Glomerular visceral epithelial cell (primary cell): Measurements from ENCODE around the gene TTLL8.

Source experiments
- DNase-seq: peaks from one replicate; pipeline ENCODE4 v3.0.0-alpha.2; 2016; ENCODE audit errors: extremely low spot score

TTLL8 gene

GRCh38 chr22:50082961-50083461, 24.9 kb upstream of the TTLL8 start:
- DNase-seq = no peak

DNA sequence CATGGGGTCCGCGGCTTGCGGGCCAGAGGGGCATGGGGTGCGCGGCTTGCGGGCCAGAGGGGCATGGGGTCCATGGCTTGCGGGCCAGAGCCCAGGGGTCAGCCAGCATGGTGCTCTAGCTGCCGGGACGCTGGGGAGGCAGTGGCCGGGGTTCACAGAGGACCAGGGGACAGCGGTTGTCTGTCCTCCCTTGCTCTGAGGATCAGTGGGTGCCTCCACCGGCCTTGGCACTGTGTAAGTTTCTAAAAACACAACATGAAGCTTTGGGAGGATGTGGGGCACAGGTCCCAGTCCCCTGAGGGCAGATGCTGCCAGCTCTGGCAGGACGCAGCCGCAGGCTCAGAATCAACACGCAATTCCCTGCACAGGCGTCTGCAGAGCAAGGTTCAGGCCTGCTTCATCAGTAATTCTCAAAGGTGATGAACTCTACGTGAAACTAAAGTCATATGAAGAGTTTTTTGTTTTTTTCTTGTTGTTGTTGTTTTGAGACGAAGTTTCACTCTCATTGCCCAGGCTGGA, 24.2 kb upstream of the TTLL8 start:
- DNase-seq = no peak

GRCh38 chr22:50081426-50082196, 23.5 kb upstream of the TTLL8 start:
- no peak for DNase-seq

GRCh38 chr22:50080077-50080465, 22.0 kb upstream of the TTLL8 start:
- no peak for DNase-seq

- no peak for DNase-seq
Observed at GRCh38 chr22:50078761-50079160, 20.7 kb upstream of the TTLL8 start.

GRCh38 chr22:50078246-50078645, 20.1 kb upstream of the TTLL8 start:
- no peak for DNase-seq

- no peak for DNase-seq
Observed at GRCh38 chr22:50076646-50077535, 18.8 kb upstream of the TTLL8 start.

DNA sequence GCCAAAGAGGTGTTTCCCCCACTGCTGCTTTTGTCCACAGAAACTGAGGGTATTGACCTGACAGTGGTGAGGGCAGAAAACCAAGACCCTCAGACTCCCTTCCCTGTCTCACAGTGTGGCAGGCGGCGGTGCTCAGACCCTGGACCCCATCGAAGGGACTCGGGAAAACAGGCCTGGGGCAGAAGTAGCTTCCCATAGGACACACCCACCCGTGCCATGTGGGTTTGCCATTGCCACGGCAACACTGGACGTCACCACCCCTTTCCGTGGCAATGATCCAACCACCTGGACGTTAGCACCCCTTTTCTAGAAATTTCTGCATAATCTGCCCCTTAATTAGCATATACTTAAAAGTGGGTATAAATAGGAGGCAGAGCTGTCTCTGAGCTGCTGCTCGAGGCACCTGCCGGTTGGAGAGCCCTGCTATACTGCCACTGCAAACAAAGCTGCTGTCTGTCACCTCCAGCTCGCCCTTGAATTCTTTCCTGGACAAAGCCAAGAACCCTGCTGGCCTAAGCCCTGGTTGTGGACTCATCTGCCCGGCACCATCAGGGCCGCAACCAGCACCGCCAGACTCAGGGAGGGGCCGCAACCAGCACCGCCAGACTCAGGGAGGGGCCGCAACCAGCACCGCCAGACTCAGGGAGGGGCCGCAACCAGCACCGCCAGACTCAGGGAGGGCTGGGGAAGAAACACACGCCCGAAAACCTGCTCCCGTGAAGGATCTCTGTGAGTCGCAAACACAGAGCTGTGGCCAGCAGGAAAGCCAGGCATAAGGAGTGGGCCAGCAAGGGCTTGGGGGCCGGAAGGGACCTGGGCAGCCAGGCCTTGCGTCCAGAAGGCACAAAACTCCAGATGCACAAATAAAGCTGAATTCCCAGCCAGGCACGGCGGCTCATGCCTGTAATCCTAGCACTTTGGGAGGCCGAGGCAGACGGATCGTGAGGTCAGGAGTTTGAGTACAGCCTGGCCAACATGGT, 16.7 kb upstream of the TTLL8 start:
- DNase-seq = no peak

GRCh38 chr22:50074056-50074455, 16.0 kb upstream of the TTLL8 start:
- DNase-seq = no peak

DNA sequence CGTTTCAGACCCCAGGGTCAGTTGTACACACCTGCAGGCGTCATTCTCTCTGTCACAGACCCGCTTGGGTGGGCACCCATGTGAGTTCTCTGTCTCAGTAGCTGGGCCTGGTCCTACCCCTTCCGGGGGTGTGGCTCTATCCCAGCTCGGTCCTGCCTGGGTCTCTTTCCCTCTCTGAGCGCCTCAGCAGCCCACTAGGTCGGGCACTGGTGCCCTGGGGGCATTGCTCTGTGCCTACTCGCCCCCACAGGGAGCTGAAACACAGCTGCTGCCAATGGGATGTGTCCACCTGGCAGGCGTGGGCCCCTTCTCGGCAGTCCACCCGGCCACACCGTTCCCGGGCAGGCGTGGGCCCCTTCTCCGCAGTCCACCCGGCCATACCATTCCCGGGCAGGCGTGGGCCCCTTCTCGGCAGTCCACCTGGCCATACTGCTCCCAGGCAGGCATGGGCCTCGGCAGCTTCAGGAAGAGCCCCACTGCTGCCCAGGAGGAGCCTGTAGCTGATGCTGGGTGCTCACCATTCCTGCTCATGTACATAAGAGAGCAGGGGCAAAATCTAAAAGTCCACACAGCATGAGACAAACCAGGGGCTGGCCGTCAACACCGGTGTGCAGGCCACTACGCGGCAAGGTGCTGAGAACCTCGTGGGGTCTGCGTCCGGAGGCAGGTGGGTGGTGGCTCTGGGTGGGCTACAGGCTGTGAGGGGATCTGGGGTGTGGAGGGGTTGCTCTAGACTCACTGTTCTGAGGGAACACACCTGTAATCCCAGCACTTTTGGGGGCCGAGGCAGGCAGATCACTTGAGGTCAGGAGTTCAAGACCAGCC, 14.8 kb upstream of the TTLL8 start:
- no peak for DNase-seq

DNA sequence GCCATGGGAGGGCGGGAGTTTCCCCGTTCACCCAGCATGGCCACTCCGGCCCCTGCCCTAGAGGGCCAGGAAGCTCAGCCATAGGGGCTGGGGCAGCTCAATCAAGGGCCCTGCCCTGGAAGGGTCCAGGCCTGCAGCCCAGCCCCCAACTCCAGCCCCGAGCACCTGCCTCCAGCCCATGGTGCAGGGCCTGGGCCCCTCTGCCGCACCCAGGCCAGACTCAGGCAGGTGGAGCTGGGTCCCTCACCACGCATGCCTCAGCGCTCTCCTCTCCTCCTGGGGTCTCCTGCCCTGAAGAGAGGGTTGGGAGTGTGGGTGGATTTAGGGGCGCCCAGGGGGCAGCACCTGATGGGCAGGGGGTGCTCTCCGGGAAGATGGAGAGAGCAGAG, 14.1 kb upstream of the TTLL8 start:
- DNase-seq = no peak

GRCh38 chr22:50071432-50072166, 13.5 kb upstream of the TTLL8 start:
- no peak for DNase-seq

DNA sequence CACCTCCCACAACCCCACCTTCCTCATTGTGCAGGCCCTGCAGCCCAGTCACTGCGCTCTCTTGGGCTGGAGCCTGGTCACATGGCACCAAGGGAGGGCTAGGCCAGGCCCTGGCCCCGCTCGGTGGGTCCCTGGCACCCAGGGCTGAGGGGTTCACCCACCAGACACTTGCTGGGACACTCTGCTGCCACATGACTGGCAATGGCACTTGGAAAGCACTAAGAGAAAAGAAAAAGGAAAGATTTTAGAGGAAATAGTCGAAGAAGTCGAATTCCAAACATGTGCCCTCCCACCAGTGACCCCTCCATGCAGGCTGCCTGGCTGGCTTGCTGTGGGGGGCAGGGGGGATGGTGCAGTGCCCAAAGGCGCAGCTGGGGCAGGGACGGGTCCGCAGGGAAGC, 12.3 kb upstream of the TTLL8 start:
- no peak for DNase-seq

- DNase-seq = no peak
Observed at GRCh38 chr22:50068096-50068495, 10.0 kb upstream of the TTLL8 start.

DNA sequence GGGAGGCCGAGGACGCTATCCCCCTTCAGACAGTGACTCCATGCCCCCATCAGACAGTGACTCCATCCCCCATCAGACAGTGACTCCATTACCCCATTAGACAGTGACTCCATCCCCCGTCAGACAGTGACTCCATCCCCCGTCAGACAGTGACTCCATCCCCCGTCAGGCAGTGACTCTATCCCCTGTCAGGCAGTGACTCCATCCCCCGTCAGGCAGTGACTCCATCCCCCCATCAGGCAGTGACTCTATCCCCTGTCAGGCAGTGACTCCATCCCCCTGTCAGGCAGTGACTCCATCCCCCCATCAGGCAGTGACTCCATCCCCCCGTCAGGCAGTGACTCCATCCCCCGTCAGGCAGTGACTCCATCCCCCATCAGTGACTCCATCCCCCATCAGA, 9.1 kb upstream of the TTLL8 start:
- no peak for DNase-seq

GRCh38 chr22:50064453-50064852, 6.4 kb upstream of the TTLL8 start:
- no peak for DNase-seq

DNA sequence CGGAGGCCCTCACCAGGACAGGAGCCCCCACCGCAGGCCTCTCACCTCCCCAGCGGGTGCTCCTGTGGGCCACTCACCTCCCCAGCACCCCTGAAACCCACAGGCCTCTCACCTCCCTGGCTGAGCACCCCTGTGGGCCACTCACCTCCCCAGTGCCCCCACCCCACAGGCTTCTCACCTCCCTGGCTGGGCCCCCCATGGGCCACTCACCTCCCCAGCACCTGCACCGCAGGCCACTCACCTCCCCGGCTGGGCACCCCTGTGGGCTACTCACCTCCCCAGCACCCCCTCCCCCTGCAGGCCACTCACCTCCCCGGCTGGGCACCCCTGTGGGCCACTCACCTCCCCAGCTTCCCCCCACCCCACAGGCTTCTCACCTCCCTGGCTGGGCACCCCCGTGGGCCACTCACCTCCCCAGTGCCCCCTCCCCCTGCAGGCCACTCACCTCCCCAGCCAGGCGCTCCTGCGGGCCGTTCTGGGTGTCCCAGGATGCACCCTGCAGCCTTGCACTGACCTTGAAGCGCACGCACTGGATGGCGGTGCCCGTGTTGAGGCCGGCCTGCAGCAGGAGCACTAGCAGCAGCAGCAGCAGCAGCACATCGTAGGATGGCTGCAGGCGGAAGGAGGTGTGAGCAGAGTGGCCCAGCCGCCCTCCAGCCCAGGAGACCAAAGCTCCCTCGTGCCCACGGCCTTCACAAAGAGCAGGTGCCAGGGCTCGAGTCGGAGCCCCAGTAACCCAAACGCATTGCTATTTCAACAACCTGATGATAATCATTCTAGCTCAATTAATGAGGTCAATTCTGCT, 5.7 kb upstream of the TTLL8 start:
- DNase-seq = no peak

DNA sequence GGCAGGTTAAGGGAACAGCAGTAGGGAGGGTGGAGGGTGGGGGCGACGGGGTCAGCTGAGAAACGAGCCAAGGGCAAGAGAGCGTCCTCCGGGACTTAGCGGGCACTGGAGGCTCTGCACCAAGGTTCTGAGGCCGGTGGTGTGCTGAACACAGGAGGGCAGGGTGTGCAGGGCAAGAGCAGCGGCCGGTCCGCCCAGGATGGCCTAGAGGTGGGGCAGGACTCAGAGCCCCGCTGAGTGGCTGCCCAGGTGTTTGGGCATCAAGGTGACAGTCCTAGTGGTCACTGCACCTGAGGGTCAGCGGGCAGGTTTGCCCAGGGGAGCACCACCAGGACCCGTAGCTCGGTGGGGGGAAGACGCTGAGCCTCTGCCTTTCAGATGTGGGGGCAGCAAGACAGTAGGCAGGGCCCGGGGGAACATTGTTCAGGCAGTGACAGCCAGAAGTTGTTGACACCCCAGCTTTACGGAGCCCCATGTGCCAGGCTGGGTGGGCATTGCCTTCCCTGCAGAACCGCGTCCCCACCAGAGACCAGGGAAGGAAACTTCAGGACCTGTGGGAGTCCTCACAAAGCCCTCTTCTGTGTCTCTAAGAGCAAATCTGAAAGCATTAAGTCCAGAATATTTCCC, 4.5 kb upstream of the TTLL8 start:
- DNase-seq = no peak
